ENCODE measurements around the gene DSN1. TPM values are rescaled to one million over a fixed set of nuclear protein-coding genes. Genes with fewer than 3 reads are reported as not detected.
A peak's percentile ranks its signal among the peaks of the same experiment; 100 is the strongest.

The DSN1 gene
- total RNA-seq, 1 experiment from 2014 or later: 27.2 TPM

DNA sequence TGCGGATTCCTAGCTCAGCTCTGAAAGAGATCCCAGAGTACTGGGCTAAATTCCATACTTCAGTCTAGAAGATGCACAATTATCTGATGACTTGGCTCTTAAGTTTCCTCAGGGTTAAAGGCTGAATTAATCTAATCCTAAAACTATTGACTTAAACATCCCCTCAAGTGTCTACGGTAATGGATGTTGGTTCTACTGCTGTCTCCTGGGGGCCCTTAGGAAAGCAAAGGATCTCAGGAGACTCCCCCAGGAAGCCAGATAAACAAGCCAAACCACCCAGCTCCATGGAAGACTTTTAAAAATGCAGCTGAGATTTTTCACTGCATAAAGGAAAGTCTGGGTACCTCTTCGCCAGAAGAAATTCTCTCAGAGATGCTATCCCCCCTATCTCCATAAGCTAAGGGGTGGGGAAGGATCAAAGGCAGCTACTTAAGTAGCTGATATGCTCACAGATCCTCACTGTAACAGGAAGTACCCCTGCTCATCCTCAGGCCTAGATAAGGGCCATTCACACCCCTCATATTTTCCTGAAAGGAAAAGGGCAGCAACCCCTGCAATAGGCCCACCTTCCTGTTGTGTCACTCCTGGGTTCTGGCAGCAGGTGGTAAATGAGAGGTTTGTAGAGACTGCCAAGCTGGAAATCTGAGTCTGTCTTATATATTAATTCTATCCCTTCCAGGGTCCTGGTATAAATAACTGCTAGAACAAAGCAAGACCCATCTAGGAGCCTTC is 36.9 kb downstream of the DSN1 start:
- no peak for ATAC-seq
- CTCF ChIA-PET: interaction anchor here (0.6 to 1.0 kb wide), 2 partner anchors 12 to 18 kb away, joined by 4 to 7 read pairs; no protein-coding TSS in a partner anchor
- intact Hi-C loops (cut with micrococcal nuclease; ENCODE audit: unreplicated experiment): no loop called here

DNA sequence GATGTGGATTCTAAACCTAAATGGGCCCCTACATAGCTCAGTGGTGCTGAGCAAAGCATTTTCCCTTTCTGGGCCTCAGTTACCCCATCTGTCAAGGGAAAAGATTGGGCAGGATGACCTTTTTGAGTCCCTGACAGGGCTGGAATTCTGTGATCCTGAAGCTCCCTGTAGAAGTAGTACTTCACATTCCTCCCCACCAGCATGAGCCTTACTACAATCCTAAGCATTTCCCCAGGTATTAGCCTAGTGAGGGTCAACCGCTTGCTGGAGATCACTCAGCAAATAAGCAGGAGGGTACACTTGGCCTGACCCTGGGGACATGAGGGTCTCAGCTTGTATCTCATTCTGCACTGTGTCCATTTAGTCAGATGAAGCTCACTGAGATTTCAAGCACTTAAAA is 41.1 kb downstream of the DSN1 start:
- ATAC-seq (no peak), DNase-seq (ENCODE audit: low read depth, low spot score) (no peak)
- in situ Hi-C loops (cut with HindIII; ENCODE audit: low pct_unique_long_range_greater_than_20kb, low sequenced_read_pairs) (no loop called here), intact Hi-C loops (cut with micrococcal nuclease; ENCODE audit: unreplicated experiment) (no loop called here)
- ChIA-PET CTCF (interaction anchor here (0.6 kb wide), 1 partner anchor 118 kb away, joined by 4 read pairs; no protein-coding TSS in a partner anchor), POLR2A (interaction anchor here (0.7 kb wide), 1 partner anchor 54 kb away, joined by 7 read pairs; no protein-coding TSS in a partner anchor)
- Histone ChIP-seq H3K4me1 (ENCODE audit: control insufficient read depth, insufficient read depth, low read length) (no peaks in the 10 kb centered on the region), H3K27me3 (ENCODE audit: control insufficient read depth, insufficient read depth, low read length) (no peaks in the 10 kb centered on the region), H3K4me3 (ENCODE audit: low read depth in 2 of 2, low read length in 2 of 2) (no peak overlapping the region), H3K9me3 (ENCODE audit: control insufficient read depth, insufficient read depth, low read depth, low read length) (no peaks in the 10 kb centered on the region), H3K36me3 (ENCODE audit: control insufficient read depth, insufficient read depth, low read length) (no peaks in the 10 kb centered on the region), H3K27ac (ENCODE audit: low read length) (no peak overlapping the region)
- no TSS peak for BruUV-seq (replicated peaks)
- TF ChIP-seq, protein P1, sequence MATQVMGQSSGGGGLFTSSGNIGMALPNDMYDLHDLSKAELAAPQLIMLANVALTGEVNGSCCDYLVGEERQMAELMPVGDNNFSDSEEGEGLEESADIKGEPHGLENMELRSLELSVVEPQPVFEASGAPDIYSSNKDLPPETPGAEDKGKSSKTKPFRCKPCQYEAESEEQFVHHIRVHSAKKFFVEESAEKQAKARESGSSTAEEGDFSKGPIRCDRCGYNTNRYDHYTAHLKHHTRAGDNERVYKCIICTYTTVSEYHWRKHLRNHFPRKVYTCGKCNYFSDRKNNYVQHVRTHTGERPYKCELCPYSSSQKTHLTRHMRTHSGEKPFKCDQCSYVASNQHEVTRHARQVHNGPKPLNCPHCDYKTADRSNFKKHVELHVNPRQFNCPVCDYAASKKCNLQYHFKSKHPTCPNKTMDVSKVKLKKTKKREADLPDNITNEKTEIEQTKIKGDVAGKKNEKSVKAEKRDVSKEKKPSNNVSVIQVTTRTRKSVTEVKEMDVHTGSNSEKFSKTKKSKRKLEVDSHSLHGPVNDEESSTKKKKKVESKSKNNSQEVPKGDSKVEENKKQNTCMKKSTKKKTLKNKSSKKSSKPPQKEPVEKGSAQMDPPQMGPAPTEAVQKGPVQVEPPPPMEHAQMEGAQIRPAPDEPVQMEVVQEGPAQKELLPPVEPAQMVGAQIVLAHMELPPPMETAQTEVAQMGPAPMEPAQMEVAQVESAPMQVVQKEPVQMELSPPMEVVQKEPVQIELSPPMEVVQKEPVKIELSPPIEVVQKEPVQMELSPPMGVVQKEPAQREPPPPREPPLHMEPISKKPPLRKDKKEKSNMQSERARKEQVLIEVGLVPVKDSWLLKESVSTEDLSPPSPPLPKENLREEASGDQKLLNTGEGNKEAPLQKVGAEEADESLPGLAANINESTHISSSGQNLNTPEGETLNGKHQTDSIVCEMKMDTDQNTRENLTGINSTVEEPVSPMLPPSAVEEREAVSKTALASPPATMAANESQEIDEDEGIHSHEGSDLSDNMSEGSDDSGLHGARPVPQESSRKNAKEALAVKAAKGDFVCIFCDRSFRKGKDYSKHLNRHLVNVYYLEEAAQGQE (IDR thresholded peaks at IDR 0.05; ENCODE audit: insufficient read depth in 1 of 2, low read depth in 2 of 2, low read length in 1 of 2): no peak
- no peak for TF ChIP-seq SIN3A (IDR thresholded peaks at IDR 0.05; ENCODE audit: borderline replicate concordance, insufficient read depth, low read depth, low read length)
- TF ChIP-seq TCF7L2 (IDR thresholded peaks at IDR 0.05; ENCODE audit: low read depth, low read length): no peak
- TF ChIP-seq, protein P2, sequence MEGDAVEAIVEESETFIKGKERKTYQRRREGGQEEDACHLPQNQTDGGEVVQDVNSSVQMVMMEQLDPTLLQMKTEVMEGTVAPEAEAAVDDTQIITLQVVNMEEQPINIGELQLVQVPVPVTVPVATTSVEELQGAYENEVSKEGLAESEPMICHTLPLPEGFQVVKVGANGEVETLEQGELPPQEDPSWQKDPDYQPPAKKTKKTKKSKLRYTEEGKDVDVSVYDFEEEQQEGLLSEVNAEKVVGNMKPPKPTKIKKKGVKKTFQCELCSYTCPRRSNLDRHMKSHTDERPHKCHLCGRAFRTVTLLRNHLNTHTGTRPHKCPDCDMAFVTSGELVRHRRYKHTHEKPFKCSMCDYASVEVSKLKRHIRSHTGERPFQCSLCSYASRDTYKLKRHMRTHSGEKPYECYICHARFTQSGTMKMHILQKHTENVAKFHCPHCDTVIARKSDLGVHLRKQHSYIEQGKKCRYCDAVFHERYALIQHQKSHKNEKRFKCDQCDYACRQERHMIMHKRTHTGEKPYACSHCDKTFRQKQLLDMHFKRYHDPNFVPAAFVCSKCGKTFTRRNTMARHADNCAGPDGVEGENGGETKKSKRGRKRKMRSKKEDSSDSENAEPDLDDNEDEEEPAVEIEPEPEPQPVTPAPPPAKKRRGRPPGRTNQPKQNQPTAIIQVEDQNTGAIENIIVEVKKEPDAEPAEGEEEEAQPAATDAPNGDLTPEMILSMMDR (IDR thresholded peaks at IDR 0.05): no peak
- TF ChIP-seq POLR2AphosphoS5 (IDR thresholded peaks at IDR 0.05; ENCODE audit: low read depth, low read length): no peak

More for the DNA sequence above, 36.9 kb downstream of the DSN1 start:
- TF ChIP-seq, protein P2 (IDR thresholded peaks at IDR 0.05): no peak
- TF ChIP-seq POLR2AphosphoS5 (IDR thresholded peaks at IDR 0.05; ENCODE audit: low read depth, low read length) (no peak), SIN3A (IDR thresholded peaks at IDR 0.05; ENCODE audit: borderline replicate concordance, insufficient read depth, low read depth, low read length) (no peak), TCF7L2 (IDR thresholded peaks at IDR 0.05; ENCODE audit: low read depth, low read length) (0 out of 2 replicates have a peak, but pooled peaks have one; percentile 24)
- TF ChIP-seq, protein P1 (IDR thresholded peaks at IDR 0.05; ENCODE audit: insufficient read depth in 1 of 2, low read depth in 2 of 2, low read length in 1 of 2): no peak
- Histone ChIP-seq H3K9me3 (ENCODE audit: control insufficient read depth, insufficient read depth, low read depth, low read length) (no peaks in the 10 kb centered on the region), H3K36me3 (ENCODE audit: control insufficient read depth, insufficient read depth, low read length) (no peaks in the 10 kb centered on the region), H3K27me3 (ENCODE audit: control insufficient read depth, insufficient read depth, low read length) (no peaks in the 10 kb centered on the region), H3K4me3 (ENCODE audit: low read depth in 2 of 2, low read length in 2 of 2) (no peak overlapping the region), H3K4me1 (ENCODE audit: control insufficient read depth, insufficient read depth, low read length) (no peaks in the 10 kb centered on the region), H3K27ac (ENCODE audit: low read length) (no peak overlapping the region)
- BruUV-seq (replicated peaks): no TSS peak
- DNase-seq (ENCODE audit: low read depth, low spot score): no peak
- POLR2A ChIA-PET: interaction anchor here (0.6 kb wide), 1 partner anchor 473 kb away, joined by 5 read pairs; no protein-coding TSS in a partner anchor
- in situ Hi-C loops (cut with HindIII; ENCODE audit: low pct_unique_long_range_greater_than_20kb, low sequenced_read_pairs): no loop called here

All from Panc1 (cell line).